Stimulated activated CD4-positive, alpha-beta T cell treated with anti-CD3 and anti-CD28 coated beads, Interleukin-4, amount 100 ng/mL, for 1 hour (primary cell): ENCODE measurements around the gene ARL16.
A peak's percentile ranks its signal among the peaks of the same experiment; 100 is the strongest.

ENCODE experiments used
- DNase-seq: peaks from one replicate; pipeline ENCODE4 v3.0.0-alpha.2; 2020

Gene ARL16

DNA sequence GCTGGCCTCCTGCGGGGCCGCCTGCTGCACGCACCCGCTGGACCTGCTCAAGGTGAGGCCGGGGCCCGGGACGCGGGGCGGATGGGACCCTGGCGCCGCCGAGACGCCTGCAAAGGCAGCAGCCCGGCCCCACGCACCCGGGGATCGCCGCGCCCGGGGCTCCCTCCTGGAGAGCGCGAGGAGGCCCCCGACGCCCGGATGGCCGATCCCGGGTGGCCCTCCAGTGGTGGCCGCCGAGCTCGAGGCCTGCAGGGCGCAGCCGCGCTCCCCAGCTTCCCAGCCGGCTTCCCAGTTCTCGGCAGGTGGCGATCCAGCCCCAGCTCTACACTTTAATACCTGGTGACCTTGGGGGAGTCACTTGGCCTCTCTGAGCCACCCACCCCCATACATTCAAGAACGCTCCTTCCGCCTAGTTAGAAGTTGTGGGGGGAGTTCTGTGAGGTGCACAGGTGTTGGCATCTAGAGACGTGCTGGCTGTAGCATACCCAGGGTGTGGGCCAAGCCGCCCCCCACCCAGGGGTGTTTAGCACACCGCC is 28.9 kb upstream of the ARL16 start:
- no peak for DNase-seq

DNA sequence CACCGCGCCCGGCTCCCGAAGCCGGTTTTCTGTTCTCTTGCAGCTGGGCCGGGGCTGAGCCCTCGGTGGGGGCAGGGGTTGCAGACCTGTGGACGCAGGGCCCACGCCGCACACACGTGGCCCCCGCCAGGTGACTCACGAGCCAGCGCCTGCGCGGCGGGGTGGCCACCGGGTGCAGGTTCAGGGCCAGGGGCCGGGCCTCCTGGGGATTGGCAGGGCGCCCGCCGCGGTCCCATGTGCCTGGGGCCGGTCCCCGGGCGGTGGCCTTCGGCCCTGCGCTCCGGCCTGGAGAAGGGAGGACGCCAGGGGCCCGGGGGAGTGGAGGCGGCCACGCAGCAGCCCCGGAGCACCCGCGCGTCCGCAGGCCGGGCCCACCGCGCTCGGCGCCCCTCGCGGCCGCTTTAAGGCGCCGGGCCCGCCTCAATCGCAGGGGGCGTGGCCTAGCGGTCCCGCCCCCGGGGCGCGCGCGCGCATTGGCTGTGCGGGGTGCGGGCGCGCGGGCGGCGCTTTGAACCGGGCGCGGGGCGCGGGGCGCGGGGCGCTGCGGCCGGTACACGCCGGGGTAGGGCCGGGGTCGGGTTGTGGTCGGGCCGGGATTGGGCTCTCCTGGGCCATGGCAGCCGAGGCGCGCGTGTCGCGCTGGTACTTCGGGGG is 28.3 kb upstream of the ARL16 start, which contains the start of gene SLC25A10:
Gene SLC25A10, plus strand, starts transcription at position 471 of the 654 bp plus-strand sequence. Its CDS starts 143 bp downstream, at position 614.
- DNase-seq, result peak; percentile 83

GRCh38 chr17:81710514-81711308 is 27.1 kb upstream of the ARL16 start:
- peak; percentile 27 for DNase-seq

- DNase-seq, result no peak
Observed at GRCh38 chr17:81708739-81709185, 25.2 kb upstream of the ARL16 start.

GRCh38 chr17:81707725-81708646 is 24.4 kb upstream of the ARL16 start:
- DNase-seq, result no peak

- no peak for DNase-seq
Observed at GRCh38 chr17:81706757-81707624, 23.4 kb upstream of the ARL16 start.

- no peak for DNase-seq
Observed at GRCh38 chr17:81706232-81706611, 22.6 kb upstream of the ARL16 start.

DNA sequence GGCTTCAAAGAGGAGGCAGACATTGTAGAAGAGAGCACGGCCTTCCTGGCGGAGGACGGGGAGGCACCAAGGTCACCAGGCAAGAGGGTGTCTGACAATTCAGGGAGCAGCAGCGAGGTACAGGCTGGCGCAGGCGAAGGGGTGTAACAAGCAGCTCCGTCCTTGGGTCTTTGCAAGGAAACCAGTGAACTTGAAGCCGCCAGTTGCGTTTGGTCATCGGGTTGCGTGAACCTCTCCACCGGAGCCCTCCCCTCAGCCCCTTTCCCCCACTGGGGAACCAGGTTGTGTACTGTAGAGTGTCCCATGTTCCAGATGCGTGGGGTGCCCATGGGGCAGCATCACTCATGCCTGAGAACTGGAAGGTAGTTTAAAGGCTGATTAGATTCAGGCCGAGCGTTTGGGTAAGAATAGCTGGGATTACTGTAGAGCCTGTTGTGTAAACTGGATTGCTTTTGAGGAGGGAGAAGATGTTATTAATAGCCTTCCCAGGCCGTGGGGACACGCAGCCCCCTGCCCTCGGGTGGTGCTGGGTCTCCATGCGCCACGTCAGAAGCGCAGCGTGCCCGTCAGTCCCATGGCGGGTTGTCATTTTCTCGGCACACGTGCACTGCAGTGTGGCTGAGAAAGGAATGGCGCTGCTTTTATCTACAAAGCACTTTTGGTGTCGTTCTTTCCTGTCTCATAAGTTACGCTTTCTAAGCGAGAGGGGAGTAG is 22.1 kb upstream of the ARL16 start:
- no peak for DNase-seq

DNA sequence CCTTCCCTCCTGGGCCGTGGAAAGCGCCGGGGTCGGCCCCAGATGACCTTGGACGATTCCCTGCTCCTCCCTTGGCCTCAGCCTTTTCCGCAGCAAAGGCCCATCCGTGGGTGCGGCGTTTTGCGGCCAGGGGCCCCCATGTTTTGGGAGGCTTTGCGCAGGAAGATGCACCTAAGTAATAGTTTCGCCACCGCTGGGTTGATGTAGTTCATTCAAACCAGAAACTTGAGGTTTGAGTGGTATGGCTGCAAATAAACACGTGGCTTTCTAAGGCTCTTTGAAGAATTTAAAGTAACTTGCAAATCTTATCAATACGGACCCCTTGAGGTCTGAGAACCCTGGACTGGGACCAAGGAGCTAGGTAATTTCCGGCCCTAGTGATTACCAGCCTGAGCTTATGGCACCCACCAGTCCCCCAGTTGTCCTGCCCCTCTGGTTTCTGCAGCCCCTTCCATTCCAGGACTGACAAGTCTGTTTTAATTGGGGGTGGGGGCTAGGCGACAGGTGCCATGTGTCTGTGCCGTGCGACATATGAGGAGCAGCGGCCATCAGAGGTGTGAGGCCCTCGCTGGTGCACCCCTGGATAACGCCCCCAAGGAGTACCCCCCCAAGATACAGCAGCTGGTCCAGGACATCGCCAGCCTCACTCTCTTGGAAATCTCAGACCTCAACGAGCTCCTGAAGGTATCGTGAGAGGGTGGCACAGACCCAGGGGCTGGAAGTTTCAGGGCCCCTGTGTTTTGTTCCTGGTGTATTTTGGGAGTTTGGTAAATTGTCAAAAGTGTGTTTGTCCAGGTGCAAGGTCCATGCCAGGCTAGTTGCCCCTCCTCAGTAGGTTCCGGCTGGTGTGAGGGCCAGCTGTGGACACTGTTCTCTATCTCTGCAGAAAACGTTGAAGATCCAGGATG is 20.4 kb upstream of the ARL16 start:
- no peak for DNase-seq

- DNase-seq, result peak; percentile 90
Observed at GRCh38 chr17:81702934-81703746, 19.5 kb upstream of the ARL16 start, which contains the start of gene MRPL12. Gene MRPL12, plus strand, starts transcription at chr17:81703367. Its CDS starts 135 bp downstream, at chr17:81703502.

- DNase-seq, result no peak
Observed at GRCh38 chr17:81701288-81702071, 17.9 kb upstream of the ARL16 start.

DNA sequence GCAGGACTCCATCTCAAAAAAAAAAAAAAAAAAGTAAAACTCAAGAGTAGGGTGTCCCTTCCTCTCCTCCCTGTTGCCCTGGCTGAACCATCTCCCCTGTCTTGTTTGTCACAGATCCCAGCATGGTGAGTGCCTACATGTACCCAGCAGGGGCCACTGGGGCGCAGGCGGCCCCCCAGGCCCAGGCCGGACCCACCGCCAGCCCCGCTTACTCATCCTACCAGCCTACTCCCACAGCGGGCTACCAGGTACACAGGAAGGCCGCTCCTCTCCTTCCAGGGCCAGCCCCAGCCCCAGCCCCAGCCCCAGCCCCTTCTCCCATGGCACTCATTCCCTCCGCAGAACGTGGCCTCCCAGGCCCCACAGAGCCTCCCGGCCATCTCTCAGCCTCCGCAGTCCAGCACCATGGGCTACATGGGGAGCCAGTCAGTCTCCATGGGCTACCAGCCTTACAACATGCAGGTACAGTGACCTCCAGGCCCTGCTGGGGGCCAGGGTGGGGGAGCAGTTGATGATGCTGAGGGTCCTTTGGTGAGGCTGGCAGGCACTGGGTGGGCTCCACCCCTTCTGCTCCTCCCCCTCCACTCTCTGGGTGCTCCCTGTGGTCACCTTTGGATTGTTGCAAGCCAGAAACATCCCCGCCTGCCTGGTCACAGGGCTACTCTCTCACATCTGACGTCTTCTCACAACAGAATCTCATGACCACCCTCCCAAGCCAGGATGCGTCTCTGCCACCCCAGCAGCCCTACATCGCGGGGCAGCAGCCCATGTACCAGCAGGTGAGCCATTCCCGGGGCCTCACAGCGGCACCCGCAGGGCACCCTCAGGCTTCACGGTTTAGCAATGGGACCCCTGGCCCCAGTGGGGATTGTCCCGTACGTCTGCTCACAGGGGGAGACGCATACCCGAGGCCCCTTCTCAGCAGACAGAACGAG is 17.0 kb upstream of the ARL16 start:
- DNase-seq, result no peak

DNA sequence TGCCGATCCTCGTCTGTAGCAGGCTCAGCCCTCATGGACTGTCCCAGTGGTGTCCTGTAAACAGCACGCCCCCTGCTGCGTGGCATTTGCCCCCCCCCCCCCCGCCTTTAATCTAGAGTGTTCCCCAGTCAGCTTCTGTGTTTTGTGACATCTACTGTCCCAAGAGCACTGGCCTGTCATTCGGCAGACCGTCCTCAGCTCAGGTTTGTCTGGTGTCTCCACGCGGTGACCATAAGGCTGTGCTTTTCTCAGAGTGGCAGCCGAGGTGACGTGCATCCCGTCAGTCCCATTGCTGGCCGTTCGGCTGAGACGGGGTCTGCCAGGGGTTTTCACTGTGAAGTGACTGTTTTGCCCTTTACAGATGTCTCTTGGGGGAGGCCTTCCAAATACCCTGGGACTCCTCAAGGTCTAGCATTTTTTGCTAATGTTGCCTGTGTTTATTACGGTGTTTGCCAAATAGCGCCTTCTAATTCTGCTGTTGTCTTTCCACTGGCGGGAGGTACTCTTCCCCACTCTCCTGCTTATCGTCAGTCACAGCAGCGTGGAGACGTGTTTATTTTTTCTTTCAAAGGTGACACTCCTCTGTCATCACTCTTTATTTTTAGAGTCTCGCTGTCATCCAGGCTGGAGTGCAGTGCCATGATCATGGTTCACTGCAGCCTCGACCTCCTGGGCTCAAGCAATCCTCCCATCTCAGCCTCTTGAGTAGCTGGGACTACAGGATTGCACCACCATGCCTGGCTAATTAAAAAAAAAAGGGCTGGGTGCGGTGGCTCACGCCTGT is 13.9 kb upstream of the ARL16 start:
- no peak for DNase-seq

DNA sequence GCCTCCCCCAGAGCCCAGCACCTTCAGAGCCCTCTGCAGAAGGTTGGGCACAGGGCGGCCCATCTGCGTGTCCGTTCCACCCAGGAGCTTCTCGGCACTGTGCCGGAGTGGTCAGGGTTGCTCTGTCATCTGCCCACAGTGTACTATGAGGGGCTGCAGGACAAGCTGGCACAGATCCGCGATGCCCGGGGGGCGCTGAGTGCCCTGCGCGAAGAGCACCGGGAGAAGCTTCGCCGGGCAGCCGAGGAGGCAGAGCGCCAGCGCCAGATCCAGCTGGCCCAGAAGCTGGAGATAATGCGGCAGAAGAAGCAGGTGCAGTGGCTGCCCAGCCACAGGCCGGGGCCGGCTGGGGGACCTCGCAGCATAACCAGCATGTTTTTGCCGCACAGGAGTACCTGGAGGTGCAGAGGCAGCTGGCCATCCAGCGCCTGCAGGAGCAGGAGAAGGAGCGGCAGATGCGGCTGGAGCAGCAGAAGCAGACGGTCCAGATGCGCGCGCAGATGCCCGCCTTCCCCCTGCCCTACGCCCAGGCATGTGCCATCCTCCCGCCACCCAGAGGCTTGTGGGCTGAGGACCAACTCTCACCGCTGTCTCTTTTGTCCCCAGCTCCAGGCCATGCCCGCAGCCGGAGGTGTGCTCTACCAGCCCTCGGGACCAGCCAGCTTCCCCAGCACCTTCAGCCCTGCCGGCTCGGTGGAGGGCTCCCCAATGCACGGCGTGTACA is 12.8 kb upstream of the ARL16 start:
- DNase-seq, result no peak

DNA sequence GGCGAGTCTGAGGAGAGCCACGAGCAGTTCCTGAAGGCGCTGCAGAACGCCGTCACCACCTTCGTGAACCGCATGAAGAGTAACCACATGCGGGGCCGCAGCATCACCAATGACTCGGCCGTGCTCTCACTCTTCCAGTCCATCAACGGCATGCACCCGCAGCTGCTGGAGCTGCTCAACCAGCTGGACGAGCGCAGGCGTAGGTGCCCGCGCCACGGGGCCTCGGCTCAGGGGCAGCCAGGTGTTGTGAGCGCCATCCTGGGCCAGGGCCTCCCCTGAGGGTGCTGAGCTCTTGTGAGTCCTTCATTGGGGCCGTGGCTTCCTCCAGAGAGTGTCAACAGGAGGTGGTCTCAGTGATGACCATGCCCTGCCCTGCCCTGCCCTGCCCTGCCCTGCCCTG is 12.2 kb upstream of the ARL16 start:
- no peak for DNase-seq

GRCh38 chr17:81695211-81695610 is 11.6 kb upstream of the ARL16 start:
- DNase-seq, result no peak
